ENCODE results near the gene LHX4. TPM values are rescaled to one million over a fixed set of nuclear protein-coding genes. Genes with fewer than 3 reads are reported as not detected.

Gene LHX4
- total and polyA plus RNA-seq, 2 of the 13 experiments (the other 11 are each of a cell fraction or from before 2014, with no cell fraction given), result 0.03 to 0.07 TPM

GRCh38 chr1:180231936-180232335, 1.9 kb downstream of the LHX4 start:
- Histone ChIP-seq H3K4me2 (ENCODE audit: low read depth, low read length) (peak overlapping the region; percentile 84), H3K27ac (ENCODE audit: extremely low read length, insufficient read depth, low read length) (no peak overlapping the region), H3K4me1 (ENCODE audit: insufficient read depth, low read length) (peaks cover 38% of the 10 kb centered on the region), H3K9me3 (ENCODE audit: low read length) (no peaks in the 10 kb centered on the region), H3K9ac (ENCODE audit: insufficient read depth, low read depth, low read length) (no peak overlapping the region), H3K4me3 (replicated peaks in 1 of 3; ENCODE audit: insufficient read depth in 1 of 3, low read depth in 2 of 3, low read length in 3 of 3) (peak overlapping the region in 1 of 3 experiments; percentile 69; a peak in 1 of 6 replicates), H4K20me1 (ENCODE audit: insufficient read depth, low read length) (peaks cover 15% of the 10 kb centered on the region; the same call in 1 of the 2 replicates), H2AFZ (ENCODE audit: low read length) (no peak overlapping the region), H3K27me3 (ENCODE audit: control insufficient read depth in 1 of 2, insufficient read depth in 2 of 2, low read length in 2 of 2) (peaks cover 18 to 84% of the 10 kb centered on the region in 2 experiments), H3K79me2 (ENCODE audit: insufficient read depth, low read length) (no peaks in the 10 kb centered on the region), H3K36me3 (replicated peaks in 1 of 2; ENCODE audit: control insufficient read depth in 1 of 2, insufficient read depth in 2 of 2, low read length in 2 of 2) (no peaks in the 10 kb centered on the region)
- DNase-seq (ENCODE audit: low spot score) (no peak), FAIRE-seq (no peak), ATAC-seq (no peak)
- TF ChIP-seq STAT6 (CRISPR knock-in tag; IDR thresholded peaks at IDR 0.05; ENCODE audit: borderline replicate concordance) (no peak), HDAC6 (IDR thresholded peaks at IDR 0.05; ENCODE audit: low read depth, low read length) (0 out of 2 replicates have a peak, but pooled peaks have one; percentile 3)
- intact Hi-C loops (cut with micrococcal nuclease; ENCODE audit: unreplicated experiment), result no loop called here
- no TSS peak for BruUV-seq (replicated peaks)
- in situ Hi-C loops (cut with HindIII; ENCODE audit: extremely low pct_ligation_motif_present, low pct_unique_long_range_greater_than_20kb), result no loop called here
- POLR2A ChIA-PET, result no interaction called here
- CTCF ChIA-PET (ENCODE audit: low intra/inter-chr PET ratio, low total read pairs), result no interaction called here
- 14% methylated on average over 10 of the region's 14 CpGs for WGBS (ENCODE audit: low lambda C conversion rate)

GRCh38 chr1:180232521-180233043, 2.5 kb downstream of the LHX4 start:
- POLR2A ChIA-PET, result no interaction called here
- H3K79me2 ChIP-seq (ENCODE audit: insufficient read depth, low read length), result no peaks in the 10 kb centered on the region
- H3K4me1 ChIP-seq (ENCODE audit: insufficient read depth, low read length), result peaks cover 38% of the 10 kb centered on the region
- BruUV-seq (replicated peaks), result no TSS peak
- intact Hi-C loops (cut with micrococcal nuclease; ENCODE audit: unreplicated experiment) (no loop called here), in situ Hi-C loops (cut with HindIII; ENCODE audit: extremely low pct_ligation_motif_present, low pct_unique_long_range_greater_than_20kb) (no loop called here)
- DNase-seq (ENCODE audit: low spot score) (no peak), FAIRE-seq (no peak), ATAC-seq (no peak)
- no peak overlapping the region for H3K4me3 ChIP-seq (replicated peaks in 1 of 3; ENCODE audit: insufficient read depth in 1 of 3, low read depth in 2 of 3, low read length in 3 of 3)
- no peak overlapping the region for H3K27ac ChIP-seq (ENCODE audit: extremely low read length, insufficient read depth, low read length)
- H4K20me1 ChIP-seq (ENCODE audit: insufficient read depth, low read length), result peaks cover 15% of the 10 kb centered on the region; the same call in 1 of the 2 replicates
- no peak overlapping the region for H3K9ac ChIP-seq (ENCODE audit: insufficient read depth, low read depth, low read length)
- H3K4me2 ChIP-seq (ENCODE audit: low read depth, low read length), result no peak overlapping the region
- CTCF ChIA-PET (ENCODE audit: low intra/inter-chr PET ratio, low total read pairs), result no interaction called here
- H2AFZ ChIP-seq (ENCODE audit: low read length), result no peak overlapping the region
- 16% methylated on average over 10 of the region's 11 CpGs for WGBS (ENCODE audit: low lambda C conversion rate)
- H3K9me3 ChIP-seq (ENCODE audit: low read length), result no peaks in the 10 kb centered on the region
- no peaks in the 10 kb centered on the region for H3K36me3 ChIP-seq (replicated peaks in 1 of 2; ENCODE audit: control insufficient read depth in 1 of 2, insufficient read depth in 2 of 2, low read length in 2 of 2)
- H3K27me3 ChIP-seq (ENCODE audit: control insufficient read depth in 1 of 2, insufficient read depth in 2 of 2, low read length in 2 of 2), result peaks cover 21 to 90% of the 10 kb centered on the region in 2 experiments
- no peak for TF ChIP-seq TCF7L2 (IDR thresholded peaks at IDR 0.05; ENCODE audit: low read depth, low read length)
- TF ChIP-seq HOXA7 (CRISPR knock-in tag; IDR thresholded peaks at IDR 0.05), result no peak
- TF ChIP-seq TRIM22 (IDR thresholded peaks at IDR 0.05), result no peak
- no peak for TF ChIP-seq RELA (CRISPR knock-in tag; IDR thresholded peaks at IDR 0.05)
- no peak for TF ChIP-seq FOXK1 (CRISPR knock-in tag; IDR thresholded peaks at IDR 0.05; ENCODE audit: borderline replicate concordance, low read depth)
- no peak for TF ChIP-seq RARG (CRISPR knock-in tag; IDR thresholded peaks at IDR 0.05; ENCODE audit: low read depth)
- TF ChIP-seq ETV6 (CRISPR knock-in tag; conservative IDR thresholded peaks at IDR 0.05), result no peak
- no peak for TF ChIP-seq FOXP4 (CRISPR knock-in tag; IDR thresholded peaks at IDR 0.05)
- no peak for TF ChIP-seq STAT5B (CRISPR knock-in tag; IDR thresholded peaks at IDR 0.05)
- no peak for TF ChIP-seq ZNF556 (CRISPR knock-in tag; IDR thresholded peaks at IDR 0.05; ENCODE audit: borderline replicate concordance)
- no peak for TF ChIP-seq CCAR2 (optimal IDR thresholded peaks at IDR 0.05; ENCODE audit: low read depth, low read length)
